ENCODE results near the gene ARID1A.
A peak's percentile ranks its signal among the peaks of the same experiment; 100 is the strongest.

Gene ARID1A

DNA sequence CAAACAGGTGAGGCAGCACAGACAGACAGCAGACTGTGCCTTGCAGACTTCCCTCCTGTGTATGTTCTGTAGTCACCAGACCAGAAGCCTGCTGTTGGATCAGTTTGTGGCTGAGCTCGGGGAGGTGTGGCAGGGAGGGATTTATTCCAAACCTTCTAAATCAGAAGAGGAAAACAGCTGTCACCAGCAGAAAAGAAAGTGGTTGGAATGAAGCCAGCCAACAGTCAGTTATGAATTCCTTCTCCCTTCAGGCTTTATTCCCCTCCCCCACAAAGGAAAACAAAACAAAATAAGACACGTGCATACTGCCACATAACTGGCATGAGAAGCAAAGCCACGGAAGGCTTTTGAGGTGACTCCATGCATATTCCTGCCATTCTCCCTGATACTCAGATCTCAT lies 72.9 kb downstream of the ARID1A start:
- in situ Hi-C loops (cut with HindIII; ENCODE audit: low sequenced_read_pairs): no loop called here
- peak; percentile 44 for DNase-seq (ENCODE audit: low read depth)
- TF ChIP-seq CTCF (IDR thresholded peaks at IDR 0.05; ENCODE audit: low read depth, low read length, missing control alignments): no peak
- H3K4me3 ChIP-seq (ENCODE audit: low read depth, low read length): no peak overlapping the region

GRCh38 chr1:26771285-26771642 lies 75.4 kb downstream of the ARID1A start:
- no peak for TF ChIP-seq CTCF (IDR thresholded peaks at IDR 0.05; ENCODE audit: low read depth, low read length, missing control alignments)
- no peak for DNase-seq (ENCODE audit: low read depth)
- H3K4me3 ChIP-seq (ENCODE audit: low read depth, low read length): no peak overlapping the region
- in situ Hi-C loops (cut with HindIII; ENCODE audit: low sequenced_read_pairs): no loop called here

GRCh38 chr1:26771643-26772321 lies 76.0 kb downstream of the ARID1A start:
- no peak for TF ChIP-seq CTCF (IDR thresholded peaks at IDR 0.05; ENCODE audit: low read depth, low read length, missing control alignments)
- in situ Hi-C loops (cut with HindIII; ENCODE audit: low sequenced_read_pairs): no loop called here
- peak; percentile 83 for DNase-seq (ENCODE audit: low read depth)
- H3K4me3 ChIP-seq (ENCODE audit: low read depth, low read length): no peak overlapping the region

DNA sequence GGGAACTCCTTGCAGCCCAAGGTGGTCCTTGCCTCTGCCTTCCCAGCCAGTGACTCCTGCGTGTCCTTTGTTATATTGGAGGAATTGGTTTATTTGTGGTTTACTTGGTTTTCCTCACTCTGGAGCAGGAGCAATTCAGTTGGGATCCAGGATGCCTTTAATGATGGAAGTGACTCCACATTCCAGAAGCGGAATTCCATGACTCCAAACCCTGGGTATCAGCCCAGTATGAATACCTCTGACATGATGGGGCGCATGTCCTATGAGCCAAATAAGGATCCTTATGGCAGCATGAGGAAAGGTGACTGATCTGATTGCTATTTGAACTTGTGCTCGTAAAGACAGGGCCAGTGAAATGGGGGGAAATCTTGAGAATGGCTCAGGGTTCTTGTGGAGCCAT lies 76.9 kb downstream of the ARID1A start:
- no peak overlapping the region for H3K4me3 ChIP-seq (ENCODE audit: low read depth, low read length)
- no peak for TF ChIP-seq CTCF (IDR thresholded peaks at IDR 0.05; ENCODE audit: low read depth, low read length, missing control alignments)
- in situ Hi-C loops (cut with HindIII; ENCODE audit: low sequenced_read_pairs): no loop called here
- peak; percentile 91 for DNase-seq (ENCODE audit: low read depth)

DNA sequence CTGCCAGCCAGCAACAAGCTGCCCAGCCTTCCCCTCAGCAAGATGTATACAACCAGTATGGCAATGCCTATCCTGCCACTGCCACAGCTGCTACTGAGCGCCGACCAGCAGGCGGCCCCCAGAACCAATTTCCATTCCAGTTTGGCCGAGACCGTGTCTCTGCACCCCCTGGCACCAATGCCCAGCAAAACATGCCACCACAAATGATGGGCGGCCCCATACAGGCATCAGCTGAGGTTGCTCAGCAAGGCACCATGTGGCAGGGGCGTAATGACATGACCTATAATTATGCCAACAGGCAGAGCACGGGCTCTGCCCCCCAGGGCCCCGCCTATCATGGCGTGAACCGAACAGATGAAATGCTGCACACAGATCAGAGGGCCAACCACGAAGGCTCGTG lies 78.6 kb downstream of the ARID1A start:
- no peak for DNase-seq (ENCODE audit: low read depth)
- in situ Hi-C loops (cut with HindIII; ENCODE audit: low sequenced_read_pairs): no loop called here
- H3K4me3 ChIP-seq (ENCODE audit: low read depth, low read length): no peak overlapping the region
- TF ChIP-seq CTCF (IDR thresholded peaks at IDR 0.05; ENCODE audit: low read depth, low read length, missing control alignments): no peak

DNA sequence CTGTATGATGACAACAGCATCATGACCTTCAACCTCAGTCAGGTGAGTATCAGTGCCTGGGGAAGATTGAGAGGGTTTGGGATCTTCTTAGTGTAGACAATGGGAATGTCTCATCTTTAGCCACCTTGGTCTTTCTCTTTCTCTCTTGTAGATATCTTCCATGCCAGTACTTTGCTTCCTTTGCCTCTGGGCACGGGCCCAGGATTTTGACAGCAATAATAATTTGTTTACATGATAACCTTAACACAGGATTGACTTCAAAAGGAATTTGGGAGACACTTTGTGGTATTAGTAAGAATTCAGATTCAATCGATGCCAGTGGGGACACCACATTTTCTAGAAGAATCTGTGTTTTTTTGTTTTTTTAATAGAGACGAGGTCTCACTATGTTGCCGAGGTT lies 79.9 kb downstream of the ARID1A start:
- in situ Hi-C loops (cut with HindIII; ENCODE audit: low sequenced_read_pairs): no loop called here
- TF ChIP-seq CTCF (IDR thresholded peaks at IDR 0.05; ENCODE audit: low read depth, low read length, missing control alignments): no peak
- DNase-seq (ENCODE audit: low read depth): no peak
- no peak overlapping the region for H3K4me3 ChIP-seq (ENCODE audit: low read depth, low read length)
